ENCODE results near the gene PTPRG.

PTPRG gene

DNA sequence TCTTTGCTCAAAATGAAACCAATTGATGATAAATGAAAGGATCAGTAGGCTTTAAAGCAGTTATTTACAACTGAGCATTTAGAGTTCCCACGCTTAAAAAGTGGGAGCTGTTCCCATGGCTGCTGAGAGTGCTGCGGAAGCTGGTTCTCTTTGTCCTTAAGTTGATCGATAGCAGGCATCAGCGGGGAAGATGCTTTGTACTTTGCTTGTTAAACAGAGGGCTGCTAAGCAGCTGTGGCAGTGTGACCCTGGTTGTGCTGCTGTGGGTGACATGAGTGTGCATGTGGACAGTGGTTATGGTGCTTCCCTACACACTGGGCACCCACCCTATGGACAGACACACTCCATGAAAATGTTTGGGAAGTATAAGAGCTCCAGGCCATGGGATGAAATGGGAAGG, 96.3 kb downstream of the PTPRG start:
- no peak for DNase-seq (ENCODE audit: low spot score)

GRCh38 chr3:61662861-61663260, 101.5 kb downstream of the PTPRG start:
- DNase-seq (ENCODE audit: low spot score), result no peak

DNA sequence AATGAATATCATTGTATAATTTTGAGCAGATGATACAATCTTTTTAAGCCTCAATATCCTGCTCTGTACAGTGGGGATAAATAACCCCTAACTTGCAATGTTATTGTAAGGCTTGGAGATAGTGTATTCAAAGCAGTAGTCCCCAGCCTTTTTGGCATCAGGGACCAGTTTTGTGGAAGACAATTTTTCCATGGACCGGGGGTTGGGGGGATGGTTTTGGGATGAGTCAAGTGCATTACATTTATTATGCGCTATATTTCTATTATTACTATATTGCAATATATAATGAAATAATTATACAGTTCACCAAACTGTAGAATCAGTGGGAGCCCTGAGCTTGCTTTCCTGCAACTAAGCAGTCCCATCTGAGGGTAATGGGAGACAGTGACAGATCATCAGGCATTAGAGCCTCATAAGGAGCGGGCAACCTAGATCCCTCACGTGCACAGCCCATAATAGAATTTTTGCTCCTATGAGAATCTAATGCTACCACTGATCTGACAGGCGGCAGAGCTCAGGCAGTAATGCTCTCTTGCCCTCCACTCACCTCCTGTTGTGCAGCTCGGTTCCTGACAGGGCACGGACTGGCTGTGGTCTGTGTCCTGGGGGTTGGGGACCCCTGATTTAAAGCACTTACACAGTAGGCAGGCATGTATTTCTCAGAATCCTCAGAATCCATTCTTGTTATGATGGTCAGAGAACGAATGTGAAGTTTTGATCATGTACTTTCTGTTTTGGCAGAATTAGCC, 102.2 kb downstream of the PTPRG start:
- no peak for DNase-seq (ENCODE audit: low spot score)

DNA sequence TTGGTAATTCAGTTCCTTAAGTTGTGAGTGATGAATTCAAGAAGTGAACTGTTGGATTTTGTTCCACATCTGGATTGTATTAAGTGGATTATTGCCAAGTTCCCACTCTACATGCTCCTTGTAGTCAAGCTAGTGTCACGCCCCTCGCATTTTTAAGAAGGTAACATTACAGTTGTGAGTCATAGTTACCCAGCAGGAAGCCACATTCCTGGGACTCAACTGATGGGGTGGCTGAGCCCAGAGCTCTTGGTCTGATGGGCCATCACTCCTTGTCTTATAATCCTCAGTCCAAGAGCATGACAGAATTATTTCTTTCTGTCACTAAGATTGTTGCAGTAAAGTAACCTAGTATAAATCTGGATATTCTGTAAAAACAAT, 102.7 kb downstream of the PTPRG start:
- DNase-seq (ENCODE audit: low spot score), result peak; percentile 7

DNA sequence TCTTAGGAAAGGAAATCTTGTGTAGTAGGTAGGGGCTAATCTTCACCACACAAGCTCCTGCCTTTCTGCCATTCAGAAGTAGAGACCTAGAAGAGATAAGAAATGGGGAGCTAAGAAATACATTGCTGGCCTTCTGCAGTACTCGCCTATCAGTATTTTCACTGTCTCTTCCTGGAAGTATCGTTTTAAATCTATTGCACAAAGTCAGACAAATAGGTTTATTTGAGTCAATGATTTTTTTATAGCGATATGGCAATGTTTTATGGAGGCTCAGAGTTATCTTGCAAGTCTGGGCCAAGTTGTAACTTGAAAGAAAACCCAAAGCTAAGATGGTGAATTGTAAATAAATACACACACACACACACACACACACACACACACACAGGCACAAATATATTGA, 103.8 kb downstream of the PTPRG start:
- no peak for DNase-seq (ENCODE audit: low spot score)

- no peak for DNase-seq (ENCODE audit: low spot score)
Observed at GRCh38 chr3:61665987-61666386, 104.6 kb downstream of the PTPRG start.

GRCh38 chr3:61666615-61667330, 105.4 kb downstream of the PTPRG start:
- no peak for DNase-seq (ENCODE audit: low spot score)

GRCh38 chr3:61667383-61667782, 106.0 kb downstream of the PTPRG start:
- no peak for DNase-seq (ENCODE audit: low spot score)

GRCh38 chr3:61667814-61668213, 106.4 kb downstream of the PTPRG start:
- DNase-seq (ENCODE audit: low spot score), result no peak

DNA sequence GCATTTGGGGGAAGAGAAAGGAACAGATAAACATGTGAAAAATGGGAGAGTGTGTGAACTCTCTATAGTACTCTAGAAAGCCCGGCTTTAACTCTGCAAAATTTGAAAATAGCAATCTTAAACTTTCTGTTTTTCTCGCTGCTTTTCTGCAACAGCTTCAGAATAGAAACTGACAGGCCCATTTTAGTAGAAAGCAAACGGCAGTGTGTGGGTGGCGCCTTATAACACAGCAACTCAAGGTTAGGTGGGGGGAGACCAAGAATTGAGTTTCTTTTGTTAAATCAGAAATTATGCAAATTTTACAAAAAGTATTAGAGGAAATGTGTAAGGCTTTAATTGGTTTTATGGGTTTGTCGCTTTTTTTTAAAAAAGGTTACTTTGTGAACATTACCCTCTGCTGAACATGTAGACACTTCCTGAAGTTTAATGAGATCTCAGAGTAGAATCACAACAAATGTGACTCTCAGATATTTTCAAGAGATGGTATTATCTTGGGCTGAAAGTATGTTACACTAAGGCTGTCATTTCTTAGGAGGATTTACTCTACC, 107.0 kb downstream of the PTPRG start:
- DNase-seq (ENCODE audit: low spot score), result no peak

DNA sequence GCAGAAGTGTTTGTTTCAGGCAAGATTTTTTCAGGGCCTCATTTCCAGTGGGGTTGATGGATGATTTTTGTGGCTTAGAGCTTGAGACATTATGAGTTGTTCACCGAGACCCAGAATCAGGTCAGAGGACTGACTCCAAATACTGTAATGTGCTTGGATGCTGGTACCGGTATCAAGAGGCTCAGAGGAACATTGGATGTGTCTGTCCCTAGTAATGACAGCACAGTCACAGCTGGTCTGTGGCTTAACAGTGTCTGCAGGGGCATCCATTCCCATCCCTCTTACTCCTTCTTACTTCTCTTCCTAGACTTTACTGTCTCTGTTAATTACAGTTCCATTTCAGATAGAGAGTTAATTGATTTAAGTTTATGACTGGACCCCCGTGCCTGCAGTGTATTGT, 107.8 kb downstream of the PTPRG start:
- no peak for DNase-seq (ENCODE audit: low spot score)

GRCh38 chr3:61669668-61670299, 108.4 kb downstream of the PTPRG start:
- no peak for DNase-seq (ENCODE audit: low spot score)

- no peak for DNase-seq (ENCODE audit: low spot score)
Observed at GRCh38 chr3:61673651-61674050, 112.3 kb downstream of the PTPRG start.

GRCh38 chr3:61674596-61674995, 113.2 kb downstream of the PTPRG start:
- no peak for DNase-seq (ENCODE audit: low spot score)

DNA sequence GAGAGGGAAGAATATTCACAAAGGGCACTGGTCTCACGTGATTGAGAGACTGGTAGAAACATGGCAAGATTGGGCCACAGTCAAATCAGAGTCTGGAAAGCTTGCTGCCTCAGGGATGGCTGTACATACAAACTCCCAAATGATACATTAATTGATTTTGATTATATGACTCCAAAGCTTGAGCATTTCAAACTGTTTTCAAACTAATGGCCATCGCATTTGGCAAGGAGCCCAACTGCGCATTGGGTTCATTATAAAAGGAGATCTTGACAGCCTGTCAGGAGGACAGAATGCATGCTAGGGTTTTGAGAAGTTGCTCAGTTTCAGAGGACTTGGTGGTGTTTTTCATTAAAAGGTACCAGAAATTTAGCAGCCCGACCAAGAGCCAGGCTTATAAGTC, 117.7 kb downstream of the PTPRG start:
- no peak for DNase-seq (ENCODE audit: low spot score)

GRCh38 chr3:61680617-61681016, 119.2 kb downstream of the PTPRG start:
- DNase-seq (ENCODE audit: low spot score), result no peak

DNA sequence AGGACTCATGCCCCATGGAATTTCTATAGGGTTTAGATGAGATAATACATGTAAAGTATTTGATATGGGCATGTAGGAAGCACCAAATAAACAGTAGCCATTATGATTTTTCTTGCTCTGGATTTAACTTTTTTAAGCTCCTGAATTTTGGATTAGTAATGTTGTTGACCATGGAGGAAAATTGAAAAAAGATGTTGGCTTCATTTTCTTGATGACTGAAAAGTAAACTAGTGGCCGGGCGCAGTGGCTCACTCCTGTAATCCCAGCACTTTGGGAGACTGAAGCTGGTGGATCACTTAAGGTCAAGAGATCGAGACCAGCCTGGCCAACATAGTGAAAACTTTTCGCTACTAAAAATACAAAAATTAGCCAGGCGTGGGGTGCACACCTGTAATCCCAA, 120.3 kb downstream of the PTPRG start:
- DNase-seq (ENCODE audit: low spot score), result no peak

- DNase-seq (ENCODE audit: low spot score), result no peak
Observed at GRCh38 chr3:61682671-61683548, 121.5 kb downstream of the PTPRG start.

DNA sequence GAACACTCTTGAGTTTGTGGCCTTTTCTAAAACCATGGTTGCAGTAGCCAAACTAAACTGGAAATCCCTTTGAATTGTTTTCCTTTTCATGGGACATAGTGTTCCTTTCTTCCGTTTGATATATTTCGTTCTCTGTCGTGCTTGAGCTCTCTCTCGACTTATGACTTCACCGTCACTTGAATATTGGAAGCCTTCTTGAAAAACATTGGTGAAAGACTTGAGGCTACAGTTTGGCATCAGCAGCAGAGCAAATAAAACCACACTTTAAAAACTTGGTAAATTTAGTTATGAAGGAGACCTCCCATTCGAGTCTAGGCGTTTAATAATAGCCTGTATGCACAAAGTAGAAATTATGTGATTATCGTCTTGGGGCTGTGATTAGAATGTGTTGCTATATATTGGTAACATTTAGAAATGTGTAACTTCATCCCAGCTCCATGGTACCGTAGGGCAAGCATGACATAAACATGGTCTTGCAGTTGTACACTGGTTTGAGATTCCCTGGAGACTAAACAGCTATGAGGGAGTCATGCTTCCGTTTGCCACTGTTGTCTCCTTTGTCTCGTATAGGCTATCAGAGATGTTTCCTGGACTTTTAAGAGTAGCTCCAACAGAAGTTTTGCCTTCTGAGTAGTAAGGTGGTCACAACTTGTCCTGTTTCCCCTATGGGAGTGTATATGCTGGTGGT, 122.3 kb downstream of the PTPRG start:
- DNase-seq (ENCODE audit: low spot score), result peak; percentile 19

GRCh38 chr3:61684386-61684785, 123.0 kb downstream of the PTPRG start:
- DNase-seq (ENCODE audit: low spot score), result no peak

DNA sequence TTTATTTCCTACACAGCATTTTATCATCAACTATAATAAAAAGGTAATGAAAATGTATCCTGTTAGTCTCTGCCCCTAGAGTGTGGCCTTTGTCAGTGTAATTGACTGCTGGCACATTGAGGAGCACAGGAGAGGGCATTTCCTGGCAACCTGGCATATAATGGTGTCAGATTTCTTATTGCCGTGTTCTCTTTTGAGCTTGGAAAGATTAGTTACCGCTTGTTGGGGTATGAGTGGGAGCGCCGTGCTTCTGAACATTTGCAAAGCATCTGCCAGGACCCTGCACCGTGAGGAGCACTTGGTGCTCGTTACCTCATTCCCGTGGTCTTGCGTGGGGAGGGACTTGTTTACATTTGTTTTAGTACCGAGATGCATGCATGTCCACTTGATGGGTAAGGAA, 124.4 kb downstream of the PTPRG start:
- no peak for DNase-seq (ENCODE audit: low spot score)
